Prostate gland (tissue), 2 donors: ENCODE data around the gene TEAD3. TPM values are rescaled to one million over a fixed set of nuclear protein-coding genes. Genes with fewer than 3 reads are reported as not detected.

Experiments used
- DNase-seq: peaks from one replicate; pipeline ENCODE4 v3.0.0-alpha.2; 2019; ENCODE audit warnings: low spot score
- H3K27ac ChIP-seq, 2 donors: fragments of 200-600 bp; sonication (generic); 2 replicates each; pipeline ENCODE4 v1.5.1; 2017 to 2019
- H3K27me3 ChIP-seq: fragments of 200-600 bp; sonication (generic); replicated peaks from 2 replicates; pipeline ENCODE4 v1.5.1; 2019; ENCODE audit not compliant: insufficient read depth
- H3K36me3 ChIP-seq, 2 donors: fragments of 200-600 bp; sonication (generic); 1 replicate in 1 of 2; 2 replicates in 1 of 2; pipeline versions ENCODE4 v1.5.1 to v1.8.1; 2017 to 2019
- H3K4me1 ChIP-seq: fragments of 200-600 bp; sonication (generic); replicated peaks from 2 replicates; pipeline ENCODE4 v1.5.1; 2019
- H3K4me3 ChIP-seq, 2 donors: fragments of 200-600 bp; sonication (generic); 2 replicates each; pipeline ENCODE4 v1.5.1; 2017 to 2019
- H3K9me3 ChIP-seq: fragments of 200-600 bp; sonication (generic); 2 replicates; pipeline ENCODE4 v1.5.1; 2017
- POLR2A ChIP-seq: fragments of 450-650 bp; IDR thresholded peaks from one replicate; pipeline ENCODE4 v1.6.1; 2016; ENCODE audit warnings: antibody characterized with exemption, mild to moderate bottlenecking
- POLR2AphosphoS5 ChIP-seq: sonication (generic); formaldehyde crosslinking; IDR thresholded peaks from one replicate; pipeline ENCODE4 v1.6.1; 2017; ENCODE audit warnings: antibody characterized with exemption
- WGBS: methylation state at CpG from one replicate; pipeline ENCODE4 v1.1.5; 2018; 5-methylcytosine and 5-hydroxymethylcytosine counted together
- intact Hi-C: fragments of 100-400 bp; cut with DNase I; formaldehyde crosslinking; loops from one replicate; pipeline ENCODE4 v1.14.2; 2022
- total RNA-seq, 2 donors: library from RNA; depleted of rRNA; stranded (reverse); fragments of >200 nt; gene quantifications; one replicate each; pipeline ENCODE4 v1.1.0, GENCODE V29; 2016
- TF ChIP-seq, protein P1 (sequence below), 4 experiments: fragments of 200-600 bp in 2 of 4; fragments of 450-650 bp in 2 of 4; sonication (generic) in 2 of 4; IDR thresholded peaks; 1 replicate in 3 of 4; 2 replicates in 1 of 4; pipeline ENCODE4 v1.5.1; 2016 to 2019; ENCODE audit warnings: antibody characterized with exemption in 4 of 4, mild to moderate bottlenecking in 2 of 4, moderate library complexity in 2 of 4

The TEAD3 gene
- total RNA-seq, 2 donors from 2014 or later, result 34.1 to 41.1 TPM

GRCh38 chr6:35468980-35469750, 27.7 kb downstream of the TEAD3 start:
- intact Hi-C loops, result loop anchor here (1.0 to 2.0 kb wide), 3 partner anchors 16 to 127 kb away; partner anchors contain the start of genes FANCE, PPARD and TEAD3

GRCh38 chr6:35468181-35468979, 28.5 kb downstream of the TEAD3 start, which contains the start of gene RPL10A:
RPL10A (plus strand) TSS chr6:35468401; CDS start chr6:35468435, 34 bp downstream.
- no peaks in the 10 kb centered on the region for H3K9me3 ChIP-seq
- no peaks in the 10 kb centered on the region for H3K36me3 ChIP-seq
- WGBS, result under 1% methylated on average over 84 of the region's 86 CpGs
- peak; percentile 97 for DNase-seq
- H3K4me3 ChIP-seq, result peak within 1 kb of the TSS; percentile 77 to 81
- TF ChIP-seq, protein P1, sequence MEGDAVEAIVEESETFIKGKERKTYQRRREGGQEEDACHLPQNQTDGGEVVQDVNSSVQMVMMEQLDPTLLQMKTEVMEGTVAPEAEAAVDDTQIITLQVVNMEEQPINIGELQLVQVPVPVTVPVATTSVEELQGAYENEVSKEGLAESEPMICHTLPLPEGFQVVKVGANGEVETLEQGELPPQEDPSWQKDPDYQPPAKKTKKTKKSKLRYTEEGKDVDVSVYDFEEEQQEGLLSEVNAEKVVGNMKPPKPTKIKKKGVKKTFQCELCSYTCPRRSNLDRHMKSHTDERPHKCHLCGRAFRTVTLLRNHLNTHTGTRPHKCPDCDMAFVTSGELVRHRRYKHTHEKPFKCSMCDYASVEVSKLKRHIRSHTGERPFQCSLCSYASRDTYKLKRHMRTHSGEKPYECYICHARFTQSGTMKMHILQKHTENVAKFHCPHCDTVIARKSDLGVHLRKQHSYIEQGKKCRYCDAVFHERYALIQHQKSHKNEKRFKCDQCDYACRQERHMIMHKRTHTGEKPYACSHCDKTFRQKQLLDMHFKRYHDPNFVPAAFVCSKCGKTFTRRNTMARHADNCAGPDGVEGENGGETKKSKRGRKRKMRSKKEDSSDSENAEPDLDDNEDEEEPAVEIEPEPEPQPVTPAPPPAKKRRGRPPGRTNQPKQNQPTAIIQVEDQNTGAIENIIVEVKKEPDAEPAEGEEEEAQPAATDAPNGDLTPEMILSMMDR (IDR thresholded peaks at IDR 0.05), result peak; percentile 94 to 100 (median 97)
- TF ChIP-seq POLR2A (peak; percentile 94), POLR2AphosphoS5 (peak; percentile 99)
- no peaks in the 10 kb centered on the region for H3K4me1 ChIP-seq
- no peaks in the 10 kb centered on the region for H3K27me3 ChIP-seq
- peak within 1 kb of the TSS; percentile 90 to 93 for H3K27ac ChIP-seq
- intact Hi-C loops, result loop anchor here (1.0 to 2.0 kb wide), 3 partner anchors 16 to 126 kb away; partner anchors contain the start of genes FANCE, PPARD and TEAD3

More at GRCh38 chr6:35468980-35469750, 27.7 kb downstream of the TEAD3 start:
- no peaks in the 10 kb centered on the region for H3K36me3 ChIP-seq
- no peaks in the 10 kb centered on the region for H3K27me3 ChIP-seq
- WGBS, result 1% methylated on average over 37 of the region's 37 CpGs
- H3K9me3 ChIP-seq, result no peaks in the 10 kb centered on the region
- H3K4me3 ChIP-seq, result peak overlapping the region; percentile 77 to 81
- TF ChIP-seq, protein P1 (IDR thresholded peaks at IDR 0.05), result no peak
- no peaks in the 10 kb centered on the region for H3K4me1 ChIP-seq
- no peak for DNase-seq
- peak overlapping the region; percentile 90 to 93 for H3K27ac ChIP-seq

GRCh38 chr6:35465646-35466045, 31.2 kb downstream of the TEAD3 start:
- DNase-seq, result no peak
- H3K4me3 ChIP-seq, result no peak overlapping the region
- no peaks in the 10 kb centered on the region for H3K36me3 ChIP-seq
- TF ChIP-seq POLR2AphosphoS5, result no peak
- TF ChIP-seq, protein P1 (IDR thresholded peaks at IDR 0.05), result no peak
- no peak for TF ChIP-seq POLR2A
- 86% methylated on average over 1 of the region's 1 CpG for WGBS
- intact Hi-C loops, result no loop called here
- H3K9me3 ChIP-seq, result no peaks in the 10 kb centered on the region
- H3K27me3 ChIP-seq, result no peaks in the 10 kb centered on the region
- H3K27ac ChIP-seq, result no peak overlapping the region
- H3K4me1 ChIP-seq, result no peaks in the 10 kb centered on the region

GRCh38 chr6:35463292-35463691, 33.6 kb downstream of the TEAD3 start:
- Histone ChIP-seq H3K9me3 (no peaks in the 10 kb centered on the region), H3K27me3 (no peaks in the 10 kb centered on the region), H3K4me3 (no peak overlapping the region), H3K27ac (no peak overlapping the region), H3K4me1 (no peaks in the 10 kb centered on the region), H3K36me3 (no peaks in the 10 kb centered on the region)
- WGBS, result 91% methylated on average over 4 of the region's 4 CpGs
- no peak for DNase-seq
- no peak for TF ChIP-seq POLR2AphosphoS5
- intact Hi-C loops, result no loop called here

DNA sequence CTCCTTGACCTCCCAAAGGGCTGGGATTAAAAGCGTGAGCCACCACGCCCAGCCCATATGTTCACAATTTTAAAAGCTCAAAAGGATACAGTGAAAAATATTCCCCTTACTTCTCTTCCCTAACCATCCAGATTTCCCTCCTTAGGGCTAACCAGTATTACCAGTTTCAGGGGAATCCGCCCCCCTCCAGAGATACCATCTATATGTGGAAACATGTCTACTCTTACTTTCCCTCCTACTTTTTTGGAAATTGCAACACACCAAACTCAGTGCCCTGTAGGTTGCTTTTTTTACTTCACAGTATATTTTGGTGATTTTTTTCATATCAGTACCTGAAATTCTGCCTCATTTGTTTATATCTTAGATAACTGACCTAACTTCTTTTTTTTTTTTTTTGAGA, 35.6 kb downstream of the TEAD3 start:
- no peaks in the 10 kb centered on the region for H3K36me3 ChIP-seq
- H3K4me3 ChIP-seq, result no peak overlapping the region
- TF ChIP-seq POLR2A (no peak), POLR2AphosphoS5 (peak; percentile 85)
- TF ChIP-seq, protein P1 (IDR thresholded peaks at IDR 0.05), result no peak
- H3K27ac ChIP-seq, result no peak overlapping the region
- intact Hi-C loops, result no loop called here
- H3K27me3 ChIP-seq, result no peaks in the 10 kb centered on the region
- DNase-seq, result peak; percentile 53
- H3K9me3 ChIP-seq, result no peaks in the 10 kb centered on the region
- 71% methylated on average over 3 of the region's 3 CpGs for WGBS
- H3K4me1 ChIP-seq, result no peaks in the 10 kb centered on the region
